K562 (cell line): ENCODE results near the gene CRHR1.

ENCODE experiments used
- CTCF ChIP-seq, 3 experiments: IDR thresholded peaks in 2 of 3; conservative IDR thresholded peaks in 1 of 3; 2 replicates each; pipeline ENCODE4 v1.5.1; 2011 to 2012; ENCODE audit warnings: low read length in 3 of 3, mild to moderate bottlenecking in 3 of 3, control low read depth in 2 of 3, improper control_type of control experiment in 1 of 3, inconsistent platforms in 1 of 3, low read depth in 1 of 3, mixed read lengths in 1 of 3, moderate library complexity in 1 of 3; ENCODE audit not compliant: insufficient read depth in 2 of 3
- HDGF ChIP-seq: fragments of 450-650 bp; IDR thresholded peaks from 2 replicates; pipeline ENCODE4 v1.6.1; 2016
- SPI1 ChIP-seq: IDR thresholded peaks from 2 replicates; pipeline ENCODE4 v1.6.1; 2011; ENCODE audit warnings: low read depth, low read length, control low read depth, borderline replicate concordance

DNA sequence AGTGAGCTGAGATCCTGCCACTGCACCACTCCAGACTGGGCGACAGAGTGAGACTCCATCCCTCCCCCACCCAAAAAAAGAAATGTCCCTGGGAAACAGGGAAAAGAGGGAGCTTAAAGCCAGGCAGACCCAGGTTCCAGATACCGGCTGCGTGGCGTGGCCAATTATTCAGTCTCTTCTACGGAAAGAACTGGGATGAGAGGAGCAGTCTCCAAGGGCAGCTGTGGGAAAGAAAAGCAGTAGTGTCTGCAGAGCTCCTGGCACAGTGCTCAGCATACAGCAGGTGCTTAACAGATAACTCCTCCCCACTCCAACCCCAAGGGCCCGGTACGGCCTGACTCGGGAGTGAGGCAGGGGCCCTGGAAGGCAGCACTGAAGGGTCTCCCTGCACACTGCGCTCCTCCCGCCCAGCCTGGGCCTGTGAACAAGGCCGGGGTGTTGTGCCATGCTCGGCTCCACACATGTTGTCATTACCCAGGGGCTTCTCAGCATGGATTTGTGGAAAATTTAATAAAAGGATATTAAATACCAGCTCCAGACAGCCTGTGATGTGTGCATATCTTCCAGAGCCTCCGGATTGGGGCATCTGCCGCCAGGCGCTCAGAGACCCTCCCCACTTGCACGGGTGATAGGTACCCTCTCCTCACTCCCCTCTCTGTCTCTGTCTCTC, 42.9 kb downstream of the CRHR1 start:
- TF ChIP-seq SPI1 (no peak), CTCF (IDR thresholded peaks at IDR 0.05 in 2 of 3, conservative IDR thresholded peaks at IDR 0.05 in 1 of 3; ENCODE audit: insufficient read depth in 2 of 3, low read depth in 1 of 3, low read length in 3 of 3) (no peak), HDGF (no peak)
